Chondrocyte (in vitro differentiated cells): ENCODE results near the gene SLC2A10. TPM values are rescaled to one million over a fixed set of nuclear protein-coding genes. Genes with fewer than 3 reads are reported as not detected.

Source experiments
- DNase-seq: peaks from one replicate; pipeline ENCODE4 v3.0.0; 2021; ENCODE audit warnings: mixed read lengths, low spot score
- H3K27ac Mint-ChIP-seq: one replicate; pipeline ENCODE4 v1.8.0; 2021; ENCODE audit warnings: mild to moderate bottlenecking, moderate library complexity, mixed read lengths; ENCODE audit not compliant: unreplicated experiment
- H3K27me3 Mint-ChIP-seq: 2 replicates; pipeline ENCODE4 v1.8.0; 2021; ENCODE audit warnings: low read depth, mixed read lengths
- H3K36me3 Mint-ChIP-seq: 2 replicates; pipeline ENCODE4 v1.8.0; 2021; ENCODE audit warnings: low read depth, mixed read lengths
- H3K4me1 Mint-ChIP-seq: 2 replicates; pipeline ENCODE4 v1.8.0; 2021; ENCODE audit warnings: low read depth, mild to moderate bottlenecking, mixed read lengths
- H3K4me3 Mint-ChIP-seq: one replicate; pipeline ENCODE4 v1.8.0; 2021; ENCODE audit warnings: mild to moderate bottlenecking, moderate library complexity, mixed read lengths; ENCODE audit not compliant: unreplicated experiment
- H3K9me3 Mint-ChIP-seq: 2 replicates; pipeline ENCODE4 v1.8.0; 2021; ENCODE audit warnings: low read depth, mixed read lengths
- CTCF ChIP-seq: fragments of 200-600 bp; sonication (generic); IDR thresholded peaks from 2 replicates; pipeline ENCODE4 v1.5.0; 2021; ENCODE audit warnings: antibody characterized with exemption, mild to moderate bottlenecking, moderate library complexity
- total RNA-seq: library from RNA; stranded (reverse); gene quantifications from 3 replicates; pipeline ENCODE4 v1.2.1, GENCODE V29; 2021

Gene SLC2A10
- total RNA-seq, 1 donor from 2014 or later, result 39.6 TPM

DNA sequence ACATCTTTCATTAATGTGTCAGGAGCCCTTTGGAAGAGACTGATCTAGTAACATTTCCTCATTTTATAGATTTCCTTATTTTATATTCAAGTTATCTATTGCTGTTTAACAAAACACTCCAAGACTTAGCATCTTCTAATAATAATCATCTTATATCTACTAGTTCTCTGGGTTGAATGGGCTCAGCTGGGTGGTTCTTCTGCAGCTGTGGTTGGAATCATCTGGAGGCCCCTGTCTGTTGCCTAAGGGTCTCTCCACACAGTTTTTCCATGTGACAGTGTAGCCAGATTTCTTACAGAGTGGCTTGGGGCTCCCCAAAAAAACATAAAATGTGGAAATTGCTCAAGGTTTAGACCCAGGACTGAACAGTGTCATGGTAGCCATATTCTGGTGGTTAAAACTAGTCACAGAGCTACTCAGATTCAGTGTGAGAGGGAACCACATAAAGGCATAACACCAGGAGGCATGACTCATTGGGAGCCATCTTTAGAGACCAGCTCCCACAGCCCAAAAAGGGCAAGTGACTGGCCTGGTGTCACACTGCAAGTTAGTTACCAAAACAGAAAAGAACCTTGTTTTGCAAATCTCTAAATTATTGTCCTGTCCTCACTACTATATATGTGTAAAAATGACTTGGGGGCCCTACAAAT is 11.5 kb downstream of the SLC2A10 start:
- Mint-ChIP-seq H3K27ac (no peak overlapping the region), H3K4me3 (no peak overlapping the region), H3K36me3 (peaks cover 21% of the 10 kb centered on the region), H3K4me1 (peaks cover 7% of the 10 kb centered on the region), H3K27me3 (no peaks in the 10 kb centered on the region), H3K9me3 (peaks cover 13% of the 10 kb centered on the region)
- no peak for DNase-seq
- TF ChIP-seq CTCF, result no peak

DNA sequence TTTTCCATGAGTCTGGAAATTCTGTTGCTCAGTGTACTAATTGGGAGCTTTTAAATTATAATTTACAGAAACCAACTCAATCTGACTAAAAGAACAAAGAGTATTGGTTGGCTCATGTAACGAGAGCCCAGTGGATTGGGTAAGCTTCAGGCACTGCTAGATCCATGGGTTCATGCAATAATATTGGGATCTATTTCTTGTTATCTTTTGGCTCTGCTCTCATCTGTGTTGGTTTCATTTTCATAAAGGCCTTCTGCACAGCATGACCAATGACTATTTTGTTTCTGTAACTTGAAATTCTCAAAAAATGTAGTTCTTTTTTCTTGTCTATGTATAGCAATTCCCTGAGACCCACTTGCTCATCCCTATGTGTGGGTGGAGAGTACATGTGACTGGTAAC is 12.0 kb downstream of the SLC2A10 start:
- no peak for TF ChIP-seq CTCF
- no peak overlapping the region for H3K4me3 Mint-ChIP-seq
- no peak for DNase-seq
- no peaks in the 10 kb centered on the region for H3K27me3 Mint-ChIP-seq
- H3K27ac Mint-ChIP-seq, result no peak overlapping the region
- peaks cover 22% of the 10 kb centered on the region for H3K36me3 Mint-ChIP-seq
- H3K9me3 Mint-ChIP-seq, result peaks cover 13% of the 10 kb centered on the region
- peaks cover 7% of the 10 kb centered on the region for H3K4me1 Mint-ChIP-seq

DNA sequence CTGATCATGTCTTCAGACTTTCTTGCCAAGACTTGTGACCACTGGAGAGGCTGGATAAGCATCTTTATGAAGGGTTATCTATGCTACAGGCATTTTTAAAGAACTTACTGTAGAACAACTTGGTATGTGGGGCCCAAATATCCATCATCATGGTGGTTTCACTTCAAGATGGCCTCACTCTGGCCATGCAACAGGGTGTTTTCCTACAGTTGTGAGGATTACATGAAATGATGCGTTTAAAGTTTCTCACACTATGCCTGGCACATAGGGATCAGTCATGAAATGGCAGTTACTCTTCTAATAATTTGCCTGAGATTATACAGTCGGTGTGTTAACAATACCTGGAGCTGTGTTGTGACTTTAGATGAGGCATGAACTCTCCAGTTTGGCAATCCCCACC is 13.0 kb downstream of the SLC2A10 start:
- H3K27me3 Mint-ChIP-seq, result no peaks in the 10 kb centered on the region
- no peak for TF ChIP-seq CTCF
- H3K27ac Mint-ChIP-seq, result no peak overlapping the region
- DNase-seq, result no peak
- peaks cover 27% of the 10 kb centered on the region for H3K36me3 Mint-ChIP-seq
- peaks cover 13% of the 10 kb centered on the region for H3K9me3 Mint-ChIP-seq
- no peak overlapping the region for H3K4me3 Mint-ChIP-seq
- H3K4me1 Mint-ChIP-seq, result peaks cover 7% of the 10 kb centered on the region

- Mint-ChIP-seq H3K27me3 (no peaks in the 10 kb centered on the region), H3K4me1 (peaks cover 7% of the 10 kb centered on the region), H3K9me3 (peaks cover 13% of the 10 kb centered on the region), H3K4me3 (no peak overlapping the region), H3K27ac (no peak overlapping the region), H3K36me3 (peaks cover 29% of the 10 kb centered on the region)
- DNase-seq, result no peak
- TF ChIP-seq CTCF, result no peak
Measured at GRCh38 chr20:46723039-46723438, 13.6 kb downstream of the SLC2A10 start.

DNA sequence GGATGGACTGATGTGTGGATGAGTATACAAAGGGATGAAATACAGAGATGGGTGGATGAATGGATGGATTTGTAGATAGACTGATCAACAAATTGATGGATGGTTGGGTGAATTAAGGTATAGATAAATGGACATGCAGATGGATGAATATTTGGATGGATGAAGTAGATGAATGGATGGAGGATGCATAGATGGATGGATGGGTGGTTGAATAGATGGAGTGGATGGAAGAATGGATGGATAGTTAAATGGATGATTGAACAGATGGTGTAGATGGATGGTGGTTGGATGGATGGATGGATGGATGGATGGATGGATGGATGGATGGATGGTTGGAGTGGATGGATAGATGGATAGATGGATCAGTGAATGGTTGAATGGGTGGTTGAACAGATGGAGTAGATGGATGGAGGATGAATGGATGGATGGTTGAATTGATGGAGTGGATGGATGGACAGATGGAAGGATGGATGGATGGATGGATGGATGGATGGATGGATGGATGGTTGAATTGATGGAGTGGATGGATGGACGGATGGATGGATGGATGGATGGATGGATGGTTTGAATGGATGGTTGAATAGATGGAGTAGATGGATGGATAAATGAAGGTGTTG is 15.0 kb downstream of the SLC2A10 start:
- Mint-ChIP-seq H3K27me3 (no peaks in the 10 kb centered on the region), H3K36me3 (peaks cover 28% of the 10 kb centered on the region), H3K4me3 (no peak overlapping the region), H3K9me3 (peaks cover 13% of the 10 kb centered on the region), H3K4me1 (peaks cover 7% of the 10 kb centered on the region), H3K27ac (no peak overlapping the region)
- no peak for DNase-seq
- TF ChIP-seq CTCF, result no peak
